Measurements from ENCODE around the gene ADGRL4.

- TF ChIP-seq CTCF (IDR thresholded peaks at IDR 0.05) (no peak), EZH2phosphoT487 (IDR thresholded peaks at IDR 0.05) (no peak)
Measured at GRCh38 chr1:78880223-78880622, 126.3 kb downstream of the ADGRL4 start.

All from neural progenitor cell (in vitro differentiated cells).